Muscle of leg (tissue), 11 donors: Measurements from ENCODE around the gene STX11. TPM values are rescaled to one million over a fixed set of nuclear protein-coding genes. Genes with fewer than 3 reads are reported as not detected.
A peak's percentile ranks its signal among the peaks of the same experiment; 100 is the strongest.

Experiments used
- DNase-seq: peaks from one replicate; pipeline ENCODE4 v3.0.0; 2013
- H3K27ac ChIP-seq: one replicate; pipeline ENCODE4 v1.5.1; 2013; ENCODE audit warnings: mild to moderate bottlenecking, low read length, control low read depth
- H3K27me3 ChIP-seq: one replicate; pipeline ENCODE4 v1.6.1; 2013; ENCODE audit warnings: low read length; ENCODE audit not compliant: control insufficient read depth, insufficient read depth
- H3K36me3 ChIP-seq: one replicate; pipeline ENCODE4 v1.6.1; 2013; ENCODE audit warnings: low read length; ENCODE audit not compliant: control insufficient read depth, insufficient read depth
- H3K4me1 ChIP-seq: one replicate; pipeline ENCODE4 v1.6.1; 2013; ENCODE audit warnings: low read length; ENCODE audit not compliant: control insufficient read depth, insufficient read depth
- H3K4me3 ChIP-seq: one replicate; pipeline ENCODE4 v1.5.1; 2013; ENCODE audit warnings: low read length, control low read depth
- H3K9me3 ChIP-seq: replicated peaks from 2 replicates; pipeline ENCODE4 v1.6.1; 2013; ENCODE audit warnings: low read depth, low read length; ENCODE audit not compliant: control insufficient read depth
- WGBS: methylation state at CpG from one replicate; pipeline ENCODE4 v1.1.5; 2013; ENCODE audit warnings: missing lambda C conversion rate; ENCODE audit not compliant: insufficient coverage; 5-methylcytosine and 5-hydroxymethylcytosine counted together
- polyA plus RNA-seq, 8 donors: library from polyadenylated mRNA; unstranded; fragments of 120-200 nt; gene quantifications; one replicate each; pipeline versions ENCODE4 v1.2.1 to v1.2.3, GENCODE V29; 2013; ENCODE audit warnings: inconsistent platforms in 1 of 8, low replicate concordance in 1 of 8; ENCODE audit not compliant: insufficient read length in 8 of 8, insufficient read depth in 1 of 8
- total RNA-seq: library from RNA; stranded (reverse); fragments of 120-200 nt; gene quantifications from one replicate; pipeline ENCODE4 v1.2.4, GENCODE V29; 2013

Gene STX11
- total and polyA plus RNA-seq, 9 donors = 1.2 to 3.3 (median 2.3) TPM

- Histone ChIP-seq H3K4me3 (no peak overlapping the region), H3K27me3 (no peaks in the 10 kb centered on the region), H3K27ac (no peak overlapping the region), H3K9me3 (no peaks in the 10 kb centered on the region), H3K4me1 (peaks cover 14% of the 10 kb centered on the region), H3K36me3 (no peaks in the 10 kb centered on the region)
- DNase-seq = no peak
- WGBS = 60% methylated on average over 1 of the region's 5 CpGs
Measured at GRCh38 chr6:144161975-144162374, 11.7 kb downstream of the STX11 start.

- H3K4me3 ChIP-seq = no peak overlapping the region
- WGBS = no CpG with 5 or more reads among the region's 7 CpGs
- no peak overlapping the region for H3K27ac ChIP-seq
- no peaks in the 10 kb centered on the region for H3K9me3 ChIP-seq
- peak; percentile 38 for DNase-seq
- H3K4me1 ChIP-seq = peaks cover 6% of the 10 kb centered on the region
- no peaks in the 10 kb centered on the region for H3K27me3 ChIP-seq
- H3K36me3 ChIP-seq = no peaks in the 10 kb centered on the region
Measured at GRCh38 chr6:144162977-144163376, 12.7 kb downstream of the STX11 start.

DNA sequence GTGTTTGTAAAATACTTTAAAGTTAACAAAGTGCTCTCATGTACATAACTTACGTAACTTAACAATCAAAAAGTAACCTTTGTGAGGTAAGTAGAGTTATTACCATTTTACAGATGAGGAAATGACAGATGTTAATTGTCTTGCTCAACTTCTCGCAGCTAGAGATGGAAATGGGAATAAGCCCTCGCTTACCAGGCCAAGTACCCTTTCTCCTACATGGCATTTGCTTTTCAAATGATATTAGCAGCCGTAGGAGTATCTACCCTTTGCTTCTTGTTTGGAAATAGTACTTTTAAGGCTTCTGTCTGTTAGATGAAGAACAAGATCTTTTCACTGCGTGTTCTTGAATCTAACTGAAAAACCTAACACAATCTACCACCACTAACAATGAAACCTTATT, 15.5 kb downstream of the STX11 start:
- no peaks in the 10 kb centered on the region for H3K27me3 ChIP-seq
- no CpG with 5 or more reads among the region's 5 CpGs for WGBS
- no peaks in the 10 kb centered on the region for H3K4me1 ChIP-seq
- no peak for DNase-seq
- peaks cover 4% of the 10 kb centered on the region for H3K36me3 ChIP-seq
- H3K27ac ChIP-seq = no peak overlapping the region
- no peak overlapping the region for H3K4me3 ChIP-seq
- H3K9me3 ChIP-seq = no peaks in the 10 kb centered on the region

DNA sequence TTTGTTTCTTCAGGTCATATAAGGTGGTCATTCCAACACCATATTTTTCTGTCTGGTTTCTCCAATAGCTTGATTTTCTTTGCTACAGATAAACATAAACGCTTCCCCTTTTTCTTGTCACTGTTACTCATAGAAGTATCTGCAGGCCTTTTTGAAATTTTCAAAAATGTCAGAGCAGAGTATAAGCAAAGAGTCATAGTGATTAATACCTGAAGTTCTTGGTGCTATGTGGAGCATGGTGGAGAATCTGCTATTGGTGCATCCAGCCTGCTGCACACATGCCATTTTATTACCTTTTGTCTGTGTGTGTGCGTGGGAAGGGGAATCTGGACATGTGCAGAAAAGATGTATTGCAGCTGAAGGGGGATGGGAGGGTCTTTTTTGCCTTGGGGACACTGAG, 19.7 kb downstream of the STX11 start:
- no peaks in the 10 kb centered on the region for H3K27me3 ChIP-seq
- no peaks in the 10 kb centered on the region for H3K9me3 ChIP-seq
- no peaks in the 10 kb centered on the region for H3K4me1 ChIP-seq
- no peak overlapping the region for H3K27ac ChIP-seq
- no peak overlapping the region for H3K4me3 ChIP-seq
- H3K36me3 ChIP-seq = peaks cover 6% of the 10 kb centered on the region
- WGBS = no CpG with 5 or more reads among the region's 2 CpGs
- no peak for DNase-seq

- H3K36me3 ChIP-seq = peaks cover 6% of the 10 kb centered on the region
- no peak overlapping the region for H3K27ac ChIP-seq
- no peaks in the 10 kb centered on the region for H3K9me3 ChIP-seq
- WGBS = no CpG with 5 or more reads among the region's 3 CpGs
- no peak for DNase-seq
- H3K27me3 ChIP-seq = no peaks in the 10 kb centered on the region
- H3K4me3 ChIP-seq = no peak overlapping the region
- H3K4me1 ChIP-seq = no peaks in the 10 kb centered on the region
Measured at GRCh38 chr6:144171406-144171805, 21.1 kb downstream of the STX11 start.

DNA sequence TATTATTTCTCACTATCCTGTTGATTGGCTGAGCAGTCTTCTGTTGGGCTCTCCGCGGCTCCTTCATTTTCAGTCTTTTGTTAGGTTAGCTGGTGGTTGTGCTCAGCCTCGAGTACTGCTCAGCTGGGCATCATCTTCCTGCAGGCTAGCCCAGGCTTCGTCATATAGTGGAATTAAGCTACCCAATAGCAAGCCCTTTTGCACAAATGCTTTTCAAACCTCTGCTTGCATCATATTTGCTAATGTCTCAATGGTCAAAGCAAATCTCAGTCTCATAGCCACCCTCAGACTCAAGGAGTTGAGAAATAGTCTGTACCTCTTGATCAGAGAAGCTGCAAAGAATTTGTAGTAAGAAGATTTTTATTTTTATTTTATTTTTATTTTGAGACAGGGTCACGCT, 23.7 kb downstream of the STX11 start:
- 75% methylated on average over 3 of the region's 5 CpGs for WGBS
- H3K27me3 ChIP-seq = no peaks in the 10 kb centered on the region
- peaks cover 4% of the 10 kb centered on the region for H3K36me3 ChIP-seq
- H3K4me1 ChIP-seq = no peaks in the 10 kb centered on the region
- no peak overlapping the region for H3K4me3 ChIP-seq
- no peak overlapping the region for H3K27ac ChIP-seq
- no peak for DNase-seq
- no peaks in the 10 kb centered on the region for H3K9me3 ChIP-seq

- H3K27me3 ChIP-seq = no peaks in the 10 kb centered on the region
- no peak overlapping the region for H3K4me3 ChIP-seq
- no peak overlapping the region for H3K27ac ChIP-seq
- H3K9me3 ChIP-seq = no peaks in the 10 kb centered on the region
- H3K36me3 ChIP-seq = peaks cover 3% of the 10 kb centered on the region
- DNase-seq = no peak
- H3K4me1 ChIP-seq = no peaks in the 10 kb centered on the region
- WGBS = no CpG with 5 or more reads among the region's 5 CpGs
Measured at GRCh38 chr6:144176043-144176442, 25.7 kb downstream of the STX11 start.

DNA sequence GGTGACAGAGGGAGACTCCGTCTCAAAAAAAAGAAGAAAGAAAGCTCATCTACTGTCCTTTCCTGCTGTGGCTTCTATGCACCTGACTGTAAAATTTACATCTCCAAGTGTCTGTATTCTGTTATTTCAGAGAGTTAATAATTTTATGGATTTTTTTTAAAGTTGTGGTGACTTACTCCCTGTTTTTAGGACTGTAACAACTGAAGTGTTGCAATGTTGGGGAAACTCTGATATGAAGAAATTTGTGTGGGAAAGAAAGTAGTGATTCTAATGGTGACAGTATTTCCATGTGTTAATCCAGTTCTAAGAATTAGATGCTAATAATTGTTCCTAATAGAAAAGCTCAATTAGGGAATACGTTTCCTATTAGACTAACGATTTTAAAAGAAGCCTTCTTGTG, 27.4 kb downstream of the STX11 start:
- H3K9me3 ChIP-seq = no peaks in the 10 kb centered on the region
- H3K36me3 ChIP-seq = no peaks in the 10 kb centered on the region
- H3K4me1 ChIP-seq = no peaks in the 10 kb centered on the region
- no peak for DNase-seq
- no CpG with 5 or more reads among the region's 3 CpGs for WGBS
- H3K27me3 ChIP-seq = no peaks in the 10 kb centered on the region
- no peak overlapping the region for H3K4me3 ChIP-seq
- H3K27ac ChIP-seq = no peak overlapping the region

GRCh38 chr6:144178323-144178722, 28.0 kb downstream of the STX11 start:
- no peaks in the 10 kb centered on the region for H3K9me3 ChIP-seq
- H3K36me3 ChIP-seq = no peaks in the 10 kb centered on the region
- H3K27me3 ChIP-seq = no peaks in the 10 kb centered on the region
- no peak overlapping the region for H3K27ac ChIP-seq
- DNase-seq = no peak
- H3K4me3 ChIP-seq = no peak overlapping the region
- no peaks in the 10 kb centered on the region for H3K4me1 ChIP-seq
- WGBS = no CpG with 5 or more reads among the region's 3 CpGs

DNA sequence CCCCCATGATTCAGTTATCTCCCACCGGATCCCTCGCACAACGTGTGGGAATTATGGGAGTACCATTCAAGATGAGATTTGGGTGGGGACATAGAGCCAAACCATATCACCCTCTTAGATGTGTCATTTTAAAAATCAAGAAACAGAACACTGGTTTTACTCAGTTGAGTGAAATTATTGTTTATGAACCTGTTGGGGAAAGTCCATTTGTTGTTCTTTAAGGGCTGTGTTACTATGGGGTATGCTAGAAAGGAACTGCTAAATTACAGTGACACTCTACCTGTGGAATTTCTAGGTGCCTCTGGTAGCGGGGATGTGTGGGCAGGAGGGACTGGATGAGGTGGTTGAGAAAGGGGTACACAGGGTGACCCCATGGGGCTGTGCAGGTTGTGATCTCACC, 28.9 kb downstream of the STX11 start:
- no peaks in the 10 kb centered on the region for H3K36me3 ChIP-seq
- H3K4me1 ChIP-seq = no peaks in the 10 kb centered on the region
- no peak overlapping the region for H3K4me3 ChIP-seq
- 86% methylated on average over 1 of the region's 4 CpGs for WGBS
- no peaks in the 10 kb centered on the region for H3K27me3 ChIP-seq
- H3K27ac ChIP-seq = no peak overlapping the region
- no peaks in the 10 kb centered on the region for H3K9me3 ChIP-seq
- no peak for DNase-seq

DNA sequence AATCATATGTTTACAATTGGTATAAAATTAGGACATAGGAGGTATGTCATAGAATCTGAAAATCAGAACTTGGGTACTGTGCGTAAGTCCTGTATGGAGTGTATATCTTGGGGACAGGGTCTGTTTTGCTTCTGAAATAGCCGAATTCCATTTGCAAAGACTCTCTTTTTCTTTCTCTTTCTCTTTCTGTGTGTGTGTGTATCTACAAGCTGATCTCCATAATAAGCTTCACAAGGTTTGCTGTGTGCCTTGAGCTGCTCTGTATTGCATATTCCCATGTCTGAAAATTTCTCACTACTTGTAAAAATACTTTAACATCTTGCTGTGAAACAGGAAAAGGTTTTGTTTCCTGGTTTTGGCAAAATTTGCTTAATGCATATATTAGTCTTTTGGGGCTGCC, 29.5 kb downstream of the STX11 start:
- Histone ChIP-seq H3K36me3 (no peaks in the 10 kb centered on the region), H3K9me3 (no peaks in the 10 kb centered on the region), H3K27me3 (no peaks in the 10 kb centered on the region), H3K4me1 (no peaks in the 10 kb centered on the region), H3K4me3 (no peak overlapping the region), H3K27ac (no peak overlapping the region)
- DNase-seq = no peak
- no CpG with 5 or more reads among the region's 2 CpGs for WGBS
